HepG2 (cell line): Measurements from ENCODE around the gene SNCAIP.

Source experiments
- NFRKB ChIP-seq: fragments of 450-650 bp; IDR thresholded peaks from 2 replicates; pipeline ENCODE4 v1.6.1; 2017
- TCF12 ChIP-seq, 2 experiments: fragments of 450-650 bp in 1 of 2; sonication (generic) in 1 of 2; formaldehyde crosslinking in 1 of 2; IDR thresholded peaks; 2 replicates each; pipeline versions ENCODE4 v1.6.1 to v1.8.0; 2017 to 2022; ENCODE audit warnings: antibody characterized with exemption in 1 of 2, mild to moderate bottlenecking in 1 of 2, missing genetic modification reagents in 1 of 2, moderate library complexity in 1 of 2

DNA sequence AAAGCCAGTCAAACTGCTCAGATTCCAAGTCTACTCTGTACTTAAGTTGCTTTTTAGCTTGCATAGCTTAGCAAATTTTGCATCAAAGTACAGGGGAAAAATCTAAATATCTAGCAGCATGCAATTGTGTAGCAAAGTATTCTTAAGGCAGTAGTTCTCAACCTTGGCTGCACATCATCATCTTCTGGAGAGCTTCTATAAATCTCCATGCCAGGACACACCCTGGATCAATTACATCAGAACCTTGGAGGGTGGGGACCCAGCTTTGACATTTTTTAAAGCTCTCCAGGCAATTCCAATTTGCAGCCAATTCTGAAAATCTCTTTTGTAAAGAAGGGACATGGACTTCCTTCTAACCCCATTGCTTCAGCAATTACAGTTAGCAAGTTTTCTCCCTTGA is 187.5 kb downstream of the SNCAIP start:
- TF ChIP-seq TCF12 (IDR thresholded peaks at IDR 0.05) (no peak), TCF12 (CRISPR knock-in tag; IDR thresholded peaks at IDR 0.05) (no peak), NFRKB (no peak)
